IMR-90 (cell line): ENCODE results near the gene CSNK2A1.

ENCODE experiments used
- POLR2A ChIP-seq: IDR thresholded peaks from 2 replicates; pipeline ENCODE4 v1.6.1; 2012; ENCODE audit warnings: mild to moderate bottlenecking, low read depth, low read length
- TF ChIP-seq, protein P1 (sequence below): conservative IDR thresholded peaks from 2 replicates; pipeline ENCODE4 v1.5.1; 2012; ENCODE audit warnings: mild to moderate bottlenecking, low read depth, low read length, improper control_type of control experiment

DNA sequence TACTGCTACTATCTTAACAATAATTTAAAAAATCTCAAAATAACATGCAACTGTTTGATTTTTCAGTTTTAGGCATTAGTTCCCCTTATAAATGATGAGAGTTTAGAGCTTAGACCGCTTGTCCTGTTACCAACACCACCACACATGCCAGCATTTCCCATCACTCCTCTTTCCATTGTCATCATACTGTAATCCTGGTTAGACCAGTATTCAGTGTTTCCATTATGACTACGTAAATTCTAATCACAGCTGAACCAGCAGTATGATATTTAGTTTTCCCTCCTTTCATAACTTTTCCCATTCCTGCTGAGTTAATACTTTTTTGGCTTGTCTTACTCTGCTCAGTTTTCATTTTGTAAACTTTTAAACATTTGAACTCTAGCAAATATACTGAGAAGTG lies 69.0 kb downstream of the CSNK2A1 start:
- TF ChIP-seq, protein P1, sequence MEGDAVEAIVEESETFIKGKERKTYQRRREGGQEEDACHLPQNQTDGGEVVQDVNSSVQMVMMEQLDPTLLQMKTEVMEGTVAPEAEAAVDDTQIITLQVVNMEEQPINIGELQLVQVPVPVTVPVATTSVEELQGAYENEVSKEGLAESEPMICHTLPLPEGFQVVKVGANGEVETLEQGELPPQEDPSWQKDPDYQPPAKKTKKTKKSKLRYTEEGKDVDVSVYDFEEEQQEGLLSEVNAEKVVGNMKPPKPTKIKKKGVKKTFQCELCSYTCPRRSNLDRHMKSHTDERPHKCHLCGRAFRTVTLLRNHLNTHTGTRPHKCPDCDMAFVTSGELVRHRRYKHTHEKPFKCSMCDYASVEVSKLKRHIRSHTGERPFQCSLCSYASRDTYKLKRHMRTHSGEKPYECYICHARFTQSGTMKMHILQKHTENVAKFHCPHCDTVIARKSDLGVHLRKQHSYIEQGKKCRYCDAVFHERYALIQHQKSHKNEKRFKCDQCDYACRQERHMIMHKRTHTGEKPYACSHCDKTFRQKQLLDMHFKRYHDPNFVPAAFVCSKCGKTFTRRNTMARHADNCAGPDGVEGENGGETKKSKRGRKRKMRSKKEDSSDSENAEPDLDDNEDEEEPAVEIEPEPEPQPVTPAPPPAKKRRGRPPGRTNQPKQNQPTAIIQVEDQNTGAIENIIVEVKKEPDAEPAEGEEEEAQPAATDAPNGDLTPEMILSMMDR = no peak
- no peak for TF ChIP-seq POLR2A
